WTC11 (cell line): ENCODE data around the gene BPIFA3. TPM values are rescaled to one million over a fixed set of nuclear protein-coding genes. Genes with fewer than 3 reads are reported as not detected.

Experiments
- ATAC-seq: fragments of 200-7000 bp; cut with Tn5 transposase; 2 replicates; pipeline ENCODE4 v1.10.0; 2021; ENCODE audit warnings: mild to moderate bottlenecking, moderate library complexity
- CTCF ChIA-PET: fragments of 300-600 bp; sonication (Branson Sonifier 250); formaldehyde crosslinking; loops from one replicate; lab custom pipeline; 2021; ENCODE audit warnings: antibody characterized with exemption; lab: Charles Lee
- POLR2A ChIA-PET: fragments of 350-600 bp; sonication (Branson Sonifier 250); formaldehyde crosslinking; loops from one replicate; lab custom pipeline; 2021; ENCODE audit warnings: antibody characterized with exemption; lab: Charles Lee
- DNase-seq: peaks from one replicate; pipeline ENCODE4 v3.0.0; 2021; ENCODE audit warnings: low spot score
- H3K27ac Mint-ChIP-seq: 2 replicates; pipeline ENCODE4 v1.8.0; 2021; ENCODE audit warnings: mixed read lengths
- H3K27me3 Mint-ChIP-seq: 2 replicates; pipeline ENCODE4 v1.8.0; 2021; ENCODE audit warnings: low read depth, mild to moderate bottlenecking, moderate library complexity, mixed read lengths
- H3K36me3 Mint-ChIP-seq: 2 replicates; pipeline ENCODE4 v1.8.0; 2021; ENCODE audit warnings: mixed read lengths
- H3K4me1 Mint-ChIP-seq: 2 replicates; pipeline ENCODE4 v1.8.0; 2022; ENCODE audit warnings: mixed read lengths
- H3K4me3 Mint-ChIP-seq: 2 replicates; pipeline ENCODE4 v1.8.0; 2021; ENCODE audit warnings: mild to moderate bottlenecking, moderate library complexity, mixed read lengths
- H3K9me3 Mint-ChIP-seq: 2 replicates; pipeline ENCODE4 v1.8.0; 2021; ENCODE audit warnings: mixed read lengths
- CREB1 ChIP-seq: sonication (generic); formaldehyde crosslinking; IDR thresholded peaks from 2 replicates; pipeline ENCODE4 v1.8.0; 2023; ENCODE audit warnings: mild to moderate bottlenecking, missing genetic modification reagents
- CREM ChIP-seq: sonication (generic); formaldehyde crosslinking; IDR thresholded peaks from 2 replicates; pipeline ENCODE4 v1.8.1; 2022; ENCODE audit warnings: mild to moderate bottlenecking, missing genetic modification reagents, moderate library complexity
- FOXJ3 ChIP-seq: sonication (generic); formaldehyde crosslinking; IDR thresholded peaks from 2 replicates; pipeline ENCODE4 v1.9.0; 2021; ENCODE audit warnings: missing genetic modification reagents, mild to moderate bottlenecking, borderline replicate concordance
- GTF2I ChIP-seq: fragments of 250-450 bp; sonication (Bioruptor Pico); conservative IDR thresholded peaks from 2 replicates; pipeline ENCODE4 v1.4.0; 2021; ENCODE audit warnings: mild to moderate bottlenecking
- JUN ChIP-seq: sonication (generic); formaldehyde crosslinking; IDR thresholded peaks from 2 replicates; pipeline ENCODE4 v1.8.0; 2023; ENCODE audit warnings: mild to moderate bottlenecking, missing genetic modification reagents
- KAT7 ChIP-seq: sonication (generic); formaldehyde crosslinking; IDR thresholded peaks from 2 replicates; pipeline ENCODE4 v1.8.1; 2023; ENCODE audit warnings: missing genetic modification reagents, mild to moderate bottlenecking, borderline replicate concordance
- MXD4 ChIP-seq: fragments of 250-450 bp; sonication (Bioruptor Pico); IDR thresholded peaks from 2 replicates; pipeline ENCODE4 v1.8.0; 2021; ENCODE audit warnings: mild to moderate bottlenecking, moderate library complexity, borderline replicate concordance
- NFATC4 ChIP-seq: fragments of 250-450 bp; sonication (Bioruptor Pico); IDR thresholded peaks from 2 replicates; pipeline ENCODE4 v1.9.0; 2021; ENCODE audit warnings: mild to moderate bottlenecking
- NFYB ChIP-seq: sonication (generic); formaldehyde crosslinking; conservative IDR thresholded peaks from 2 replicates; pipeline ENCODE4 v1.8.0; 2022; ENCODE audit warnings: low read depth, missing genetic modification reagents
- TCF7 ChIP-seq: sonication (generic); formaldehyde crosslinking; IDR thresholded peaks from 2 replicates; pipeline ENCODE4 v1.8.0; 2022; ENCODE audit warnings: mild to moderate bottlenecking, low read depth, missing genetic modification reagents, moderate library complexity
- ZNF317 ChIP-seq: sonication (generic); formaldehyde crosslinking; IDR thresholded peaks from 2 replicates; pipeline ENCODE4 v1.8.1; 2023; ENCODE audit warnings: low read depth, mild to moderate bottlenecking, moderate library complexity, missing genetic modification reagents, borderline replicate concordance
- total RNA-seq: library from RNA; stranded (reverse); gene quantifications from 3 replicates; pipeline ENCODE4 v1.2.3, GENCODE V29; 2021
- TF ChIP-seq, protein P1 (sequence below): sonication (generic); formaldehyde crosslinking; IDR thresholded peaks from 2 replicates; pipeline ENCODE4 v1.8.1; 2023; ENCODE audit warnings: mild to moderate bottlenecking, missing genetic modification reagents, moderate library complexity
- TF ChIP-seq, protein P2 (sequence below): sonication (generic); formaldehyde crosslinking; IDR thresholded peaks from 2 replicates; pipeline ENCODE4 v1.8.1; 2022; ENCODE audit warnings: mild to moderate bottlenecking, missing genetic modification reagents, moderate library complexity, borderline replicate concordance
- TF ChIP-seq, protein P3 (sequence below): sonication (generic); formaldehyde crosslinking; IDR thresholded peaks from 2 replicates; pipeline ENCODE4 v1.8.1; 2022; ENCODE audit warnings: mild to moderate bottlenecking, moderate library complexity, missing genetic modification reagents
- TF ChIP-seq, protein P4 (sequence below): sonication (generic); formaldehyde crosslinking; IDR thresholded peaks from 2 replicates; pipeline ENCODE4 v1.8.0; 2022; ENCODE audit warnings: mild to moderate bottlenecking, missing genetic modification reagents
- TF ChIP-seq, protein P5 (sequence below): sonication (generic); formaldehyde crosslinking; IDR thresholded peaks from 2 replicates; pipeline ENCODE4 v1.8.0; 2023; ENCODE audit warnings: mild to moderate bottlenecking, missing genetic modification reagents
- TF ChIP-seq, protein P6 (sequence below): sonication (generic); formaldehyde crosslinking; IDR thresholded peaks from 2 replicates; pipeline ENCODE4 v1.8.1; 2023; ENCODE audit warnings: mild to moderate bottlenecking, missing genetic modification reagents
- TF ChIP-seq, protein P7 (sequence below): sonication (generic); formaldehyde crosslinking; IDR thresholded peaks from 2 replicates; pipeline ENCODE4 v1.8.1; 2023; ENCODE audit warnings: mild to moderate bottlenecking, missing genetic modification reagents
- TF ChIP-seq, protein P8 (sequence below): fragments of 200-600 bp; IDR thresholded peaks from 2 replicates; pipeline ENCODE4 v1.8.0; 2022; ENCODE audit warnings: antibody characterized with exemption

The BPIFA3 gene
- total RNA-seq, 1 experiment from 2014 or later: not detected

DNA sequence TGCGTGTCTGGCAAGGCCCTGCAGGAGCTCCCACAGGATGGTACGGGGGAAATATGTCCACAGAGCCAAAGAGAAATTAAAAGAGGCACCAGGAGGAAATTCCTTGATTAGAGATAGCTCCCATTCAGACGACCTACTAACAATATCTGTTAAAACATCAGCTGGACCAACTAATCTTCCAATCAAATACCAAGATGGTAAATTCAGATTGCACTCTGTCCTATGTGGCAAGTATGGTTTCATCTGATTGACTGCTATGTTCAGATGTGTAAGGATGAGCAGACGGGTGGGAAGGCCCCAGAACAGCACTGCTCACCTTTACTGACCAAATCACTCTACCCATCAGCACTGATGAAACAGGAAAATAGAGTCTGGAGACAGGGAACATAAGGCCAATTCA is 29.7 kb upstream of the BPIFA3 start:
- peaks cover 3% of the 10 kb centered on the region; the same call in 1 of the 2 replicates for H3K27me3 Mint-ChIP-seq

More for the DNA sequence above, 29.7 kb upstream of the BPIFA3 start:
- peaks cover 10% of the 10 kb centered on the region for H3K36me3 Mint-ChIP-seq
- CTCF ChIA-PET: no interaction called here
- TF ChIP-seq, protein P1, sequence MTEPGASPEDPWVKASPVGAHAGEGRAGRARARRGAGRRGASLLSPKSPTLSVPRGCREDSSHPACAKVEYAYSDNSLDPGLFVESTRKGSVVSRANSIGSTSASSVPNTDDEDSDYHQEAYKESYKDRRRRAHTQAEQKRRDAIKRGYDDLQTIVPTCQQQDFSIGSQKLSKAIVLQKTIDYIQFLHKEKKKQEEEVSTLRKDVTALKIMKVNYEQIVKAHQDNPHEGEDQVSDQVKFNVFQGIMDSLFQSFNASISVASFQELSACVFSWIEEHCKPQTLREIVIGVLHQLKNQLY: no peak
- no peak for TF ChIP-seq NFATC4 (CRISPR knock-in tag)
- TF ChIP-seq, protein P2, sequence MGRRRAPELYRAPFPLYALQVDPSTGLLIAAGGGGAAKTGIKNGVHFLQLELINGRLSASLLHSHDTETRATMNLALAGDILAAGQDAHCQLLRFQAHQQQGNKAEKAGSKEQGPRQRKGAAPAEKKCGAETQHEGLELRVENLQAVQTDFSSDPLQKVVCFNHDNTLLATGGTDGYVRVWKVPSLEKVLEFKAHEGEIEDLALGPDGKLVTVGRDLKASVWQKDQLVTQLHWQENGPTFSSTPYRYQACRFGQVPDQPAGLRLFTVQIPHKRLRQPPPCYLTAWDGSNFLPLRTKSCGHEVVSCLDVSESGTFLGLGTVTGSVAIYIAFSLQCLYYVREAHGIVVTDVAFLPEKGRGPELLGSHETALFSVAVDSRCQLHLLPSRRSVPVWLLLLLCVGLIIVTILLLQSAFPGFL (CRISPR knock-in tag): no peak
- TF ChIP-seq, protein P3, sequence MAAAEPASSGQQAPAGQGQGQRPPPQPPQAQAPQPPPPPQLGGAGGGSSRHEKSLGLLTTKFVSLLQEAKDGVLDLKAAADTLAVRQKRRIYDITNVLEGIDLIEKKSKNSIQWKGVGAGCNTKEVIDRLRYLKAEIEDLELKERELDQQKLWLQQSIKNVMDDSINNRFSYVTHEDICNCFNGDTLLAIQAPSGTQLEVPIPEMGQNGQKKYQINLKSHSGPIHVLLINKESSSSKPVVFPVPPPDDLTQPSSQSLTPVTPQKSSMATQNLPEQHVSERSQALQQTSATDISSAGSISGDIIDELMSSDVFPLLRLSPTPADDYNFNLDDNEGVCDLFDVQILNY: no peak
- TF ChIP-seq, protein P4, sequence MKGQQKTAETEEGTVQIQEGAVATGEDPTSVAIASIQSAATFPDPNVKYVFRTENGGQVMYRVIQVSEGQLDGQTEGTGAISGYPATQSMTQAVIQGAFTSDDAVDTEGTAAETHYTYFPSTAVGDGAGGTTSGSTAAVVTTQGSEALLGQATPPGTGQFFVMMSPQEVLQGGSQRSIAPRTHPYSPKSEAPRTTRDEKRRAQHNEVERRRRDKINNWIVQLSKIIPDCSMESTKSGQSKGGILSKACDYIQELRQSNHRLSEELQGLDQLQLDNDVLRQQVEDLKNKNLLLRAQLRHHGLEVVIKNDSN (CRISPR knock-in tag): no peak
- TF ChIP-seq, protein P5, sequence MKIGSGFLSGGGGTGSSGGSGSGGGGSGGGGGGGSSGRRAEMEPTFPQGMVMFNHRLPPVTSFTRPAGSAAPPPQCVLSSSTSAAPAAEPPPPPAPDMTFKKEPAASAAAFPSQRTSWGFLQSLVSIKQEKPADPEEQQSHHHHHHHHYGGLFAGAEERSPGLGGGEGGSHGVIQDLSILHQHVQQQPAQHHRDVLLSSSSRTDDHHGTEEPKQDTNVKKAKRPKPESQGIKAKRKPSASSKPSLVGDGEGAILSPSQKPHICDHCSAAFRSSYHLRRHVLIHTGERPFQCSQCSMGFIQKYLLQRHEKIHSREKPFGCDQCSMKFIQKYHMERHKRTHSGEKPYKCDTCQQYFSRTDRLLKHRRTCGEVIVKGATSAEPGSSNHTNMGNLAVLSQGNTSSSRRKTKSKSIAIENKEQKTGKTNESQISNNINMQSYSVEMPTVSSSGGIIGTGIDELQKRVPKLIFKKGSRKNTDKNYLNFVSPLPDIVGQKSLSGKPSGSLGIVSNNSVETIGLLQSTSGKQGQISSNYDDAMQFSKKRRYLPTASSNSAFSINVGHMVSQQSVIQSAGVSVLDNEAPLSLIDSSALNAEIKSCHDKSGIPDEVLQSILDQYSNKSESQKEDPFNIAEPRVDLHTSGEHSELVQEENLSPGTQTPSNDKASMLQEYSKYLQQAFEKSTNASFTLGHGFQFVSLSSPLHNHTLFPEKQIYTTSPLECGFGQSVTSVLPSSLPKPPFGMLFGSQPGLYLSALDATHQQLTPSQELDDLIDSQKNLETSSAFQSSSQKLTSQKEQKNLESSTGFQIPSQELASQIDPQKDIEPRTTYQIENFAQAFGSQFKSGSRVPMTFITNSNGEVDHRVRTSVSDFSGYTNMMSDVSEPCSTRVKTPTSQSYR (CRISPR knock-in tag): no peak
- TF ChIP-seq TCF7 (CRISPR knock-in tag): no peak
- no peak for TF ChIP-seq CREM
- TF ChIP-seq GTF2I: no peak
- no peak for TF ChIP-seq CREB1 (CRISPR knock-in tag)
- TF ChIP-seq MXD4 (CRISPR knock-in tag): no peak
- no peak for TF ChIP-seq NFYB (CRISPR knock-in tag)
- TF ChIP-seq, protein P6, sequence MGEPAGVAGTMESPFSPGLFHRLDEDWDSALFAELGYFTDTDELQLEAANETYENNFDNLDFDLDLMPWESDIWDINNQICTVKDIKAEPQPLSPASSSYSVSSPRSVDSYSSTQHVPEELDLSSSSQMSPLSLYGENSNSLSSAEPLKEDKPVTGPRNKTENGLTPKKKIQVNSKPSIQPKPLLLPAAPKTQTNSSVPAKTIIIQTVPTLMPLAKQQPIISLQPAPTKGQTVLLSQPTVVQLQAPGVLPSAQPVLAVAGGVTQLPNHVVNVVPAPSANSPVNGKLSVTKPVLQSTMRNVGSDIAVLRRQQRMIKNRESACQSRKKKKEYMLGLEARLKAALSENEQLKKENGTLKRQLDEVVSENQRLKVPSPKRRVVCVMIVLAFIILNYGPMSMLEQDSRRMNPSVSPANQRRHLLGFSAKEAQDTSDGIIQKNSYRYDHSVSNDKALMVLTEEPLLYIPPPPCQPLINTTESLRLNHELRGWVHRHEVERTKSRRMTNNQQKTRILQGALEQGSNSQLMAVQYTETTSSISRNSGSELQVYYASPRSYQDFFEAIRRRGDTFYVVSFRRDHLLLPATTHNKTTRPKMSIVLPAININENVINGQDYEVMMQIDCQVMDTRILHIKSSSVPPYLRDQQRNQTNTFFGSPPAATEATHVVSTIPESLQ (CRISPR knock-in tag): no peak
- no peak for TF ChIP-seq KAT7 (CRISPR knock-in tag)
- TF ChIP-seq FOXJ3 (CRISPR knock-in tag): no peak
- TF ChIP-seq JUN (CRISPR knock-in tag): no peak
- TF ChIP-seq, protein P7, sequence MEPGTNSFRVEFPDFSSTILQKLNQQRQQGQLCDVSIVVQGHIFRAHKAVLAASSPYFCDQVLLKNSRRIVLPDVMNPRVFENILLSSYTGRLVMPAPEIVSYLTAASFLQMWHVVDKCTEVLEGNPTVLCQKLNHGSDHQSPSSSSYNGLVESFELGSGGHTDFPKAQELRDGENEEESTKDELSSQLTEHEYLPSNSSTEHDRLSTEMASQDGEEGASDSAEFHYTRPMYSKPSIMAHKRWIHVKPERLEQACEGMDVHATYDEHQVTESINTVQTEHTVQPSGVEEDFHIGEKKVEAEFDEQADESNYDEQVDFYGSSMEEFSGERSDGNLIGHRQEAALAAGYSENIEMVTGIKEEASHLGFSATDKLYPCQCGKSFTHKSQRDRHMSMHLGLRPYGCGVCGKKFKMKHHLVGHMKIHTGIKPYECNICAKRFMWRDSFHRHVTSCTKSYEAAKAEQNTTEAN (CRISPR knock-in tag): no peak
- TF ChIP-seq, protein P8, sequence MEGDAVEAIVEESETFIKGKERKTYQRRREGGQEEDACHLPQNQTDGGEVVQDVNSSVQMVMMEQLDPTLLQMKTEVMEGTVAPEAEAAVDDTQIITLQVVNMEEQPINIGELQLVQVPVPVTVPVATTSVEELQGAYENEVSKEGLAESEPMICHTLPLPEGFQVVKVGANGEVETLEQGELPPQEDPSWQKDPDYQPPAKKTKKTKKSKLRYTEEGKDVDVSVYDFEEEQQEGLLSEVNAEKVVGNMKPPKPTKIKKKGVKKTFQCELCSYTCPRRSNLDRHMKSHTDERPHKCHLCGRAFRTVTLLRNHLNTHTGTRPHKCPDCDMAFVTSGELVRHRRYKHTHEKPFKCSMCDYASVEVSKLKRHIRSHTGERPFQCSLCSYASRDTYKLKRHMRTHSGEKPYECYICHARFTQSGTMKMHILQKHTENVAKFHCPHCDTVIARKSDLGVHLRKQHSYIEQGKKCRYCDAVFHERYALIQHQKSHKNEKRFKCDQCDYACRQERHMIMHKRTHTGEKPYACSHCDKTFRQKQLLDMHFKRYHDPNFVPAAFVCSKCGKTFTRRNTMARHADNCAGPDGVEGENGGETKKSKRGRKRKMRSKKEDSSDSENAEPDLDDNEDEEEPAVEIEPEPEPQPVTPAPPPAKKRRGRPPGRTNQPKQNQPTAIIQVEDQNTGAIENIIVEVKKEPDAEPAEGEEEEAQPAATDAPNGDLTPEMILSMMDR: no peak
- TF ChIP-seq ZNF317 (CRISPR knock-in tag): no peak
- TF ChIP-seq, all 79 proteins: peak for 0
- ATAC-seq (no peak), DNase-seq (no peak)
- Mint-ChIP-seq H3K27ac (no peak overlapping the region), H3K9me3 (peaks cover 13% of the 10 kb centered on the region), H3K4me3 (no peak overlapping the region), H3K4me1 (peaks cover 4% of the 10 kb centered on the region)
- POLR2A ChIA-PET: no interaction called here
